ENCODE results near the gene FRS3.

DNA sequence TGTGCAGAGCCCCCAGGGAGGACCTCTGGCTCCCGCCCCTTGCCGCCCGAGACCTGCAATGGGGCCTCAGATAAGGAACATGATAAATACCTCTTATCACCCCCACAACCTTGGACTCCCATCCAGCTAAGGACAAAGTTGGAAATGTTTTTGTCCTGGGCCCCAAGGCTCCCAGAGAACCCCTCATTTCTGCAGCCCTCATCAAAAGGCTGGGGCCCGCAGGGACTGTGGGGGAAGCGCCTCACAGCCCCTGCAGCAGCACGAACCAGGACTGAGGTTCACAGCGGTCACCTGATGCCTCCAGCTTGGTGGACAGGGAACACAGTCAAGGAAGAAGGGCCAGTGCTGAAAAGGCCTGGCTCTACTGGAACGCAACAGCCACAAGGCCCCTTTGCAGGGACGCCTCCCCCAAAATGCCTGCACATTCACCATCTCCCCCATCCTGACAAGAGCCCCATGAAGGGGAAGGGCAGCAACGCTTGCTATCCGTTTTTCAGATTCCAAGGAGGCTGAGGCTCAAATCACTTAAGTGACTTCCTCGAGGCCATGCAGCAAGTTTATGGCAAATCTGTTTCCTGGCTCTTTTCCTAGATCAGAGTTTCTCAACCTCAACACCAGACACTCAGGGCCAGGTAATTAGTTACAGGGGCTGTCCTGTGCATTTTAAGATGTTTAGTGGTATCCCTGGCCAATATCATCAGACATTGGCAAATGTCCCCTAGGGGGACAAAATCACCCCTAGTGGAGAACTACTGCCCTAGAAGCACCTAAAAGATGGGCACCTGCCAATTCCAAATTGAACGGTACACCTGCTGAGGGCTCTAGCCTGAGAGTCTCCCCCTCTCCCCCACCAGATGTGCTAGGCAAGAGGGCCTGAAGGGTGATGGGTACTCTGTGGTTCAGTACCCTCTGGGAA, 54.9 kb downstream of the FRS3 start:
- TF ChIP-seq, protein P1, sequence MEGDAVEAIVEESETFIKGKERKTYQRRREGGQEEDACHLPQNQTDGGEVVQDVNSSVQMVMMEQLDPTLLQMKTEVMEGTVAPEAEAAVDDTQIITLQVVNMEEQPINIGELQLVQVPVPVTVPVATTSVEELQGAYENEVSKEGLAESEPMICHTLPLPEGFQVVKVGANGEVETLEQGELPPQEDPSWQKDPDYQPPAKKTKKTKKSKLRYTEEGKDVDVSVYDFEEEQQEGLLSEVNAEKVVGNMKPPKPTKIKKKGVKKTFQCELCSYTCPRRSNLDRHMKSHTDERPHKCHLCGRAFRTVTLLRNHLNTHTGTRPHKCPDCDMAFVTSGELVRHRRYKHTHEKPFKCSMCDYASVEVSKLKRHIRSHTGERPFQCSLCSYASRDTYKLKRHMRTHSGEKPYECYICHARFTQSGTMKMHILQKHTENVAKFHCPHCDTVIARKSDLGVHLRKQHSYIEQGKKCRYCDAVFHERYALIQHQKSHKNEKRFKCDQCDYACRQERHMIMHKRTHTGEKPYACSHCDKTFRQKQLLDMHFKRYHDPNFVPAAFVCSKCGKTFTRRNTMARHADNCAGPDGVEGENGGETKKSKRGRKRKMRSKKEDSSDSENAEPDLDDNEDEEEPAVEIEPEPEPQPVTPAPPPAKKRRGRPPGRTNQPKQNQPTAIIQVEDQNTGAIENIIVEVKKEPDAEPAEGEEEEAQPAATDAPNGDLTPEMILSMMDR (IDR thresholded peaks at IDR 0.05): no peak
- no peak for TF ChIP-seq POLR2AphosphoS5 (IDR thresholded peaks at IDR 0.05)
- no peak for TF ChIP-seq POLR2A (IDR thresholded peaks at IDR 0.05)
